NCI-H2196 (cell line): Measurements from ENCODE around the gene SHROOM1.
A peak's percentile ranks its signal among the peaks of the same experiment; 100 is the strongest.

ENCODE experiments used
- DNase-seq: peaks from one replicate; lab custom pipeline; 2025; ENCODE audit not compliant: unreplicated experiment; lab: John Stamatoyannopoulos, UW

The SHROOM1 gene

GRCh38 chr5:132825033-132825833, 5.2 kb downstream of the SHROOM1 start:
- DNase-seq = no peak

GRCh38 chr5:132824426-132824825, 6.0 kb downstream of the SHROOM1 start:
- no peak for DNase-seq

GRCh38 chr5:132823481-132824050, 6.9 kb downstream of the SHROOM1 start:
- DNase-seq = no peak

GRCh38 chr5:132822650-132823480, 7.6 kb downstream of the SHROOM1 start:
- no peak for DNase-seq

GRCh38 chr5:132821791-132822190, 8.7 kb downstream of the SHROOM1 start:
- no peak for DNase-seq

- no peak for DNase-seq
These were observed 9.1 kb downstream of the SHROOM1 start for GRCh38 chr5:132821350-132821749.

GRCh38 chr5:132820162-132820754, 10.2 kb downstream of the SHROOM1 start:
- peak; percentile 93 for DNase-seq

GRCh38 chr5:132819468-132819867, 11.0 kb downstream of the SHROOM1 start:
- DNase-seq = no peak

GRCh38 chr5:132817011-132817410, 13.4 kb downstream of the SHROOM1 start:
- no peak for DNase-seq

- no peak for DNase-seq
These were observed 13.9 kb downstream of the SHROOM1 start for GRCh38 chr5:132816554-132816953.

GRCh38 chr5:132816083-132816482, 14.4 kb downstream of the SHROOM1 start:
- DNase-seq = no peak

GRCh38 chr5:132815454-132815853, 15.0 kb downstream of the SHROOM1 start:
- DNase-seq = no peak

GRCh38 chr5:132814503-132815294, 15.7 kb downstream of the SHROOM1 start:
- no peak for DNase-seq

- no peak for DNase-seq
These were observed 16.6 kb downstream of the SHROOM1 start for GRCh38 chr5:132813599-132814502.

GRCh38 chr5:132812781-132813598, 17.5 kb downstream of the SHROOM1 start, which contains the start of gene SOWAHA:
SOWAHA (plus strand) TSS chr5:132813302; CDS start chr5:132813622, 320 bp downstream.
- peak; percentile 35 for DNase-seq

- no peak for DNase-seq
These were observed 18.2 kb downstream of the SHROOM1 start for GRCh38 chr5:132812123-132812765.

- no peak for DNase-seq
These were observed 19.8 kb downstream of the SHROOM1 start for GRCh38 chr5:132810605-132811004.

- no peak for DNase-seq
These were observed 21.6 kb downstream of the SHROOM1 start for GRCh38 chr5:132808866-132809265.
